H1 (cell line): ENCODE measurements around the gene CCNL2. TPM values are rescaled to one million over a fixed set of nuclear protein-coding genes. Genes with fewer than 3 reads are reported as not detected.

Source experiments
- CTCF ChIA-PET: fragments of 300-600 bp; sonication (Branson Sonifier 250); formaldehyde crosslinking; loops from one replicate; lab custom pipeline; 2021; ENCODE audit not compliant: partially characterized antibody; lab: Charles Lee
- POLR2A ChIA-PET: fragments of 300-600 bp; sonication (Branson Sonifier 250); formaldehyde crosslinking; loops from one replicate; lab custom pipeline; 2021; ENCODE audit warnings: inconsistent platforms; ENCODE audit not compliant: partially characterized antibody; lab: Charles Lee
- DNase-seq, 2 experiments: peaks; one replicate each; pipeline versions ENCODE4 v3.0.0 to v3.0.0-alpha.2; 2010 to 2022; ENCODE audit warnings: low spot score in 2 of 2, low read depth in 1 of 2, mixed read lengths in 1 of 2
- FAIRE-seq: peaks from 2 replicates; lab custom pipeline; 2011; peaks lifted over from hg19 to GRCh38; lab: Jason Lieb, UNC
- H2AFZ ChIP-seq: 2 replicates; pipeline ENCODE4 v1.8.1; 2012; ENCODE audit warnings: low read length, inconsistent platforms
- H2AK5ac ChIP-seq: 2 replicates; pipeline ENCODE4 v1.6.1; 2013; ENCODE audit warnings: low read depth, low read length
- H2BK120ac ChIP-seq: replicated peaks from 2 replicates; pipeline ENCODE3; 2013; ENCODE audit warnings: low read depth, low read length, inconsistent platforms
- H2BK12ac ChIP-seq: 2 replicates; pipeline ENCODE4 v1.6.1; 2013; ENCODE audit warnings: low read depth, low read length
- H2BK15ac ChIP-seq: 2 replicates; pipeline ENCODE4 v1.6.1; 2013; ENCODE audit warnings: low read length
- H2BK20ac ChIP-seq: 2 replicates; pipeline ENCODE4 v1.6.1; 2013; ENCODE audit warnings: low read length
- H2BK5ac ChIP-seq: 2 replicates; pipeline ENCODE4 v1.6.1; 2013; ENCODE audit warnings: low read depth, low read length
- H3K14ac ChIP-seq: 2 replicates; pipeline ENCODE4 v1.6.1; 2013; ENCODE audit warnings: inconsistent platforms; ENCODE audit not compliant: insufficient read length
- H3K18ac ChIP-seq: 2 replicates; pipeline ENCODE4 v1.6.1; 2013; ENCODE audit warnings: low read length; ENCODE audit errors: extremely low read depth
- H3K23ac ChIP-seq: 2 replicates; pipeline ENCODE4 v1.6.1; 2013; ENCODE audit warnings: inconsistent platforms; ENCODE audit not compliant: insufficient read length
- H3K23me2 ChIP-seq: 2 replicates; pipeline ENCODE4 v1.6.1; 2013; ENCODE audit warnings: low read depth, low read length
- H3K27ac ChIP-seq: 2 replicates; pipeline ENCODE4 v1.6.1; 2011; ENCODE audit warnings: low read depth, low read length, inconsistent platforms
- H3K27me3 ChIP-seq, 4 experiments: replicated peaks in 1 of 4; 1 replicate in 1 of 4; 2 replicates in 3 of 4; pipeline versions ENCODE4 v1.6.1 to v1.8.1; 2011 to 2013; ENCODE audit warnings: low read length in 3 of 4, mild to moderate bottlenecking in 3 of 4, inconsistent platforms in 2 of 4, mixed read lengths in 2 of 4, moderate library complexity in 1 of 4; ENCODE audit not compliant: control insufficient read depth in 3 of 4, insufficient read depth in 3 of 4; ENCODE audit errors: extremely low read depth in 1 of 4
- H3K36me3 ChIP-seq, 4 experiments: 2 replicates each; pipeline versions ENCODE4 v1.6.1 to v1.8.1; 2011 to 2013; ENCODE audit warnings: mild to moderate bottlenecking in 4 of 4, low read length in 3 of 4, moderate library complexity in 2 of 4, control low read depth in 1 of 4, inconsistent platforms in 1 of 4; ENCODE audit not compliant: insufficient read depth in 4 of 4, control insufficient read depth in 2 of 4
- H3K4ac ChIP-seq: replicated peaks from 2 replicates; pipeline ENCODE3; 2013; ENCODE audit warnings: low read length, low read depth, mixed read lengths, inconsistent platforms; ENCODE audit not compliant: insufficient read length
- H3K4me1 ChIP-seq, 4 experiments: replicated peaks in 1 of 4; 1 replicate in 1 of 4; 2 replicates in 3 of 4; pipeline versions ENCODE4 v1.6.1 to v1.8.1; 2011 to 2013; ENCODE audit warnings: low read length in 3 of 4, inconsistent platforms in 2 of 4, mixed read lengths in 1 of 4; ENCODE audit not compliant: insufficient read depth in 4 of 4, control insufficient read depth in 3 of 4
- H3K4me2 ChIP-seq, 2 experiments: 2 replicates each; pipeline versions ENCODE4 v1.6.1 to v1.8.1; 2011 to 2013; ENCODE audit warnings: low read depth in 2 of 2, low read length in 2 of 2, control low read depth in 1 of 2, inconsistent platforms in 1 of 2, mild to moderate bottlenecking in 1 of 2; ENCODE audit not compliant: insufficient read depth in 1 of 2
- H3K4me3 ChIP-seq, 4 experiments: fragments of 200-600, 300-600 bp in 1 of 4; sonication (generic), shearing (Covaris generic), sonication (Bioruptor Twin) in 1 of 4; 2 replicates each; pipeline versions ENCODE4 v1.5.1 to v1.8.1; 2011 to 2016; ENCODE audit warnings: low read length in 4 of 4, low read depth in 3 of 4, control low read depth in 2 of 4, inconsistent platforms in 2 of 4, mild to moderate bottlenecking in 2 of 4, mixed read lengths in 1 of 4, moderate library complexity in 1 of 4; ENCODE audit not compliant: insufficient read depth in 2 of 4; ENCODE audit errors: extremely low read depth in 1 of 4
- H3K56ac ChIP-seq: replicated peaks from 2 replicates; pipeline ENCODE3; 2013; ENCODE audit warnings: low read depth, mild to moderate bottlenecking, mixed read lengths, low read length, inconsistent platforms; ENCODE audit not compliant: insufficient read length
- H3K79me1 ChIP-seq: 2 replicates; pipeline ENCODE4 v1.6.1; 2013; ENCODE audit warnings: low read depth, low read length, control low read depth
- H3K79me2 ChIP-seq, 2 experiments: 2 replicates each; pipeline versions ENCODE4 v1.6.1 to v1.8.1; 2012 to 2013; ENCODE audit warnings: low read length in 2 of 2, mild to moderate bottlenecking in 2 of 2, inconsistent platforms in 1 of 2; ENCODE audit not compliant: insufficient read depth in 2 of 2, control insufficient read depth in 1 of 2
- H3K9ac ChIP-seq, 4 experiments: replicated peaks in 1 of 4; 1 replicate in 1 of 4; 2 replicates in 3 of 4; pipeline versions ENCODE4 v1.6.1 to v1.8.1; 2011 to 2013; ENCODE audit warnings: low read depth in 3 of 4, low read length in 3 of 4, control low read depth in 2 of 4, mild to moderate bottlenecking in 2 of 4, moderate library complexity in 2 of 4, inconsistent platforms in 1 of 4; ENCODE audit errors: extremely low read depth in 1 of 4
- H3K9me3 ChIP-seq, 2 experiments: 2 replicates each; pipeline versions ENCODE4 v1.6.1 to v1.8.1; 2012 to 2013; ENCODE audit warnings: mild to moderate bottlenecking in 2 of 2, moderate library complexity in 2 of 2, control low read depth in 1 of 2, inconsistent platforms in 1 of 2, low read depth in 1 of 2, low read length in 1 of 2, mixed read lengths in 1 of 2; ENCODE audit not compliant: insufficient read depth in 2 of 2
- H4K20me1 ChIP-seq, 2 experiments: replicated peaks in 1 of 2; 2 replicates each; pipeline versions ENCODE3 to v1.8.1; 2011 to 2013; ENCODE audit warnings: inconsistent platforms in 2 of 2, low read length in 2 of 2, mild to moderate bottlenecking in 1 of 2; ENCODE audit not compliant: insufficient read depth in 2 of 2, control insufficient read depth in 1 of 2
- H4K5ac ChIP-seq: 2 replicates; pipeline ENCODE4 v1.6.1; 2013; ENCODE audit warnings: low read length, low read depth, mixed read lengths, inconsistent platforms; ENCODE audit not compliant: insufficient read length
- H4K8ac ChIP-seq: 2 replicates; pipeline ENCODE4 v1.8.0; 2013; ENCODE audit warnings: mild to moderate bottlenecking, moderate library complexity, low read length, inconsistent platforms; ENCODE audit not compliant: insufficient read depth; ENCODE audit errors: extremely low read depth
- H4K91ac ChIP-seq: replicated peaks from 2 replicates; pipeline ENCODE3; 2013; ENCODE audit warnings: low read length, mixed read lengths, inconsistent platforms; ENCODE audit not compliant: insufficient read length
- CBX8 ChIP-seq: fragments of 300-800, 300-1000 bp; sonication (generic); IDR thresholded peaks from 2 replicates; pipeline ENCODE4 v1.7.1; 2016; ENCODE audit warnings: low read depth, low read length, borderline replicate concordance
- CTCF ChIP-seq, 3 experiments: IDR thresholded peaks; 1 replicate in 2 of 3; 2 replicates in 1 of 3; pipeline versions ENCODE4 v1.5.1 to v1.6.1; 2011; ENCODE audit warnings: low read length in 3 of 3, mild to moderate bottlenecking in 3 of 3, inconsistent platforms in 2 of 3, low read depth in 1 of 3, moderate library complexity in 1 of 3; ENCODE audit not compliant: insufficient read depth in 1 of 3; ENCODE audit errors: control extremely low read depth in 1 of 3
- GABPA ChIP-seq: IDR thresholded peaks from 2 replicates; pipeline ENCODE4 v1.6.1; 2011; ENCODE audit warnings: mild to moderate bottlenecking, low read length, moderate library complexity, borderline replicate concordance; ENCODE audit not compliant: insufficient read depth
- RAD21 ChIP-seq, 2 experiments: IDR thresholded peaks in 1 of 2; conservative IDR thresholded peaks in 1 of 2; 2 replicates each; pipeline ENCODE4 v1.6.1; 2011; ENCODE audit warnings: low read depth in 2 of 2, low read length in 2 of 2, improper control_type of control experiment in 1 of 2, inconsistent platforms in 1 of 2, mild to moderate bottlenecking in 1 of 2, moderate library complexity in 1 of 2
- YY1 ChIP-seq: IDR thresholded peaks from 2 replicates; pipeline ENCODE4 v1.6.1; 2011; ENCODE audit warnings: low read depth, mild to moderate bottlenecking, low read length
- WGBS, 2 experiments: shearing (Covaris generic) in 1 of 2; methylation state at CpG; one replicate each; pipeline versions ENCODE4 v1.1.6 to v1.1.7; 2013 to 2015; ENCODE audit warnings: low lambda C conversion rate in 2 of 2, mixed read lengths in 2 of 2, inconsistent platforms in 1 of 2, low coverage in 1 of 2, missing lambda C conversion rate in 1 of 2; ENCODE audit not compliant: insufficient replicate concordance in 2 of 2, insufficient coverage in 1 of 2, insufficient read length in 1 of 2; ENCODE audit errors: extremely low coverage in 1 of 2, missing lambda C conversion rate in 1 of 2; 5-methylcytosine and 5-hydroxymethylcytosine counted together
- polyA plus RNA-seq, 7 experiments: library from polyadenylated mRNA; depleted of rRNA in 3 of 7; stranded (reverse) in 5 of 7; unstranded in 2 of 7; fragments of >200 nt in 5 of 7; fragments of 200-250 nt in 2 of 7; gene quantifications; 1 replicate in 5 of 7; 2 replicates in 1 of 7; 4 replicates in 1 of 7; pipeline versions ENCODE4 v1.2.1 to v1.2.3, GENCODE V29; 2011 to 2013; ENCODE audit warnings: missing spikeins in 2 of 7, mixed read lengths in 2 of 7
- total RNA-seq: library from RNA; stranded (reverse); fragmentation: NEBNext Ultra II Directional; extraction: Animal tissue kit (Norgen Biotek cat#: 25700); gene quantifications from 2 replicates; pipeline ENCODE4 v1.2.1, GENCODE V29; 2021

Gene CCNL2
- total and polyA plus RNA-seq, 2 of the 8 experiments (the other 6 are each of a cell fraction or from before 2014, with no cell fraction given): 79.8 to 120 TPM

- no peak overlapping the region for H2BK120ac ChIP-seq
- H2BK15ac ChIP-seq: no peak overlapping the region
- H3K9me3 ChIP-seq: peaks cover 6 to 13% of the 10 kb centered on the region in 2 experiments; a peak in 3 of 4 replicates
- no peak overlapping the region for H2AFZ ChIP-seq
- TF ChIP-seq CTCF (IDR thresholded peaks at IDR 0.05; ENCODE audit: control extremely low read depth in 1 of 3, insufficient read depth in 1 of 3, low read depth in 1 of 3, low read length in 3 of 3) (peak in 1 of 3 experiments; percentile 20; a peak in 1 of 4 replicates), CBX8 (no peak), GABPA (0 out of 2 replicates have a peak, but pooled peaks have one; percentile 16), RAD21 (IDR thresholded peaks at IDR 0.05 in 1 of 2, conservative IDR thresholded peaks at IDR 0.05 in 1 of 2; ENCODE audit: low read depth in 2 of 2, low read length in 2 of 2) (peak in 1 of 2 experiments; percentile 17; a peak in 2 of 4 replicates), YY1 (0 out of 2 replicates have a peak, but pooled peaks have one; percentile 35)
- no peaks in the 10 kb centered on the region; a peak in 1 of 8 replicates for H3K36me3 ChIP-seq
- no peak overlapping the region for H2AK5ac ChIP-seq
- H3K4me1 ChIP-seq: peaks cover 2 to 21% (median 16%) of the 10 kb centered on the region in 4 experiments
- H2BK12ac ChIP-seq: no peak overlapping the region
- no peak overlapping the region for H3K27ac ChIP-seq
- WGBS, 2 experiments: 58% methylated on average over 13 of the region's 13 CpGs; no CpG with 5 or more reads in 1 of the 2 experiments
- ChIA-PET CTCF (interaction anchor here (0.6 to 2.3 kb wide), 4 partner anchors 10 to 77 kb away, joined by 3 to 17 read pairs (median 4); partner anchors contain the start of gene AURKAIP1), POLR2A (interaction anchor here (0.8 to 1.8 kb wide), 4 partner anchors 9 to 37 kb away, joined by 3 to 7 read pairs (median 4); partner anchors contain the start of gene CCNL2)
- peaks cover 12% of the 10 kb centered on the region for H3K23me2 ChIP-seq
- no peak overlapping the region for H3K4ac ChIP-seq
- no peak overlapping the region for H3K56ac ChIP-seq
- no peak overlapping the region for H2BK20ac ChIP-seq
- H4K8ac ChIP-seq: 0 out of 2 replicates have a peak overlapping the region, but pooled peaks have one; percentile 57
- H3K4me2 ChIP-seq: 0 out of 4 replicates have a peak overlapping the region, but pooled peaks of 1 of the 2 experiments have one; percentile 6
- H2BK5ac ChIP-seq: no peak overlapping the region
- no peak overlapping the region for H4K91ac ChIP-seq
- H3K4me3 ChIP-seq: no peak overlapping the region
- H3K18ac ChIP-seq: no peak overlapping the region
- H3K79me1 ChIP-seq: no peaks in the 10 kb centered on the region
- no peak for DNase-seq
- no peak overlapping the region for H4K5ac ChIP-seq
- no peaks in the 10 kb centered on the region; a peak in 4 of 7 replicates for H3K27me3 ChIP-seq
- peaks cover 0 to 5% of the 10 kb centered on the region in 2 experiments for H4K20me1 ChIP-seq
- H3K23ac ChIP-seq: no peak overlapping the region
- no peak overlapping the region for H3K9ac ChIP-seq
- FAIRE-seq: no peak
- H3K79me2 ChIP-seq: no peaks in the 10 kb centered on the region
- H3K14ac ChIP-seq: no peak overlapping the region
Observed at GRCh38 chr1:1361982-1362423, 37.1 kb downstream of the CCNL2 start.
